Adipocyte (in vitro differentiated cells): ENCODE results near the gene ABHD16A.

Source experiments
- DNase-seq: peaks from one replicate; pipeline ENCODE4 v3.0.0-alpha.2; 2015; ENCODE audit warnings: low read depth
- H3K27me3 ChIP-seq: replicated peaks from 2 replicates; pipeline ENCODE4 v1.7.0; 2013; ENCODE audit warnings: mild to moderate bottlenecking, low read length, moderate library complexity; ENCODE audit not compliant: control insufficient read depth, insufficient read depth
- H3K36me3 ChIP-seq: 2 replicates; pipeline ENCODE4 v1.7.0; 2013; ENCODE audit warnings: low read length, mild to moderate bottlenecking, moderate library complexity; ENCODE audit not compliant: control insufficient read depth, insufficient read depth, severe bottlenecking
- H3K4me1 ChIP-seq: 2 replicates; pipeline ENCODE4 v1.7.0; 2013; ENCODE audit warnings: mild to moderate bottlenecking, low read length, moderate library complexity; ENCODE audit not compliant: control insufficient read depth, insufficient read depth
- H3K4me3 ChIP-seq: 2 replicates; pipeline ENCODE4 v1.7.0; 2013; ENCODE audit warnings: mild to moderate bottlenecking, low read length, moderate library complexity
- H3K9ac ChIP-seq: 2 replicates; pipeline ENCODE4 v1.7.0; 2013; ENCODE audit warnings: mild to moderate bottlenecking, low read length, moderate library complexity
- H3K9me3 ChIP-seq: 2 replicates; pipeline ENCODE4 v1.7.0; 2013; ENCODE audit warnings: mild to moderate bottlenecking, low read length, moderate library complexity; ENCODE audit not compliant: control insufficient read depth

ABHD16A gene

GRCh38 chr6:31729515-31729978 lies 26.4 kb upstream of the ABHD16A start:
- H3K36me3 ChIP-seq: peaks cover 50% of the 10 kb centered on the region
- H3K4me3 ChIP-seq: peak overlapping the region; percentile 94
- no peaks in the 10 kb centered on the region for H3K27me3 ChIP-seq
- H3K4me1 ChIP-seq: peaks cover 33% of the 10 kb centered on the region
- peak overlapping the region; percentile 93 for H3K9ac ChIP-seq
- H3K9me3 ChIP-seq: no peaks in the 10 kb centered on the region
- DNase-seq: peak; percentile 95

- no peaks in the 10 kb centered on the region for H3K27me3 ChIP-seq
- no peaks in the 10 kb centered on the region for H3K9me3 ChIP-seq
- peak within 1 kb of the TSS; percentile 94 for H3K4me3 ChIP-seq
- H3K4me1 ChIP-seq: peaks cover 27% of the 10 kb centered on the region
- DNase-seq: no peak
- H3K36me3 ChIP-seq: peaks cover 46% of the 10 kb centered on the region
- H3K9ac ChIP-seq: peak within 1 kb of the TSS; percentile 93
These were observed 25.8 kb upstream of the ABHD16A start, which contains the start of gene DDAH2 for GRCh38 chr6:31728767-31729514. TSS of gene DDAH2 (minus strand) at chr6:31729299. CDS start at chr6:31729161, 138 bp downstream.

- peaks cover 24% of the 10 kb centered on the region for H3K4me1 ChIP-seq
- no peak for DNase-seq
- no peaks in the 10 kb centered on the region for H3K27me3 ChIP-seq
- peak overlapping the region; percentile 93 for H3K9ac ChIP-seq
- H3K4me3 ChIP-seq: peak overlapping the region; percentile 94
- H3K36me3 ChIP-seq: peaks cover 37% of the 10 kb centered on the region
- no peaks in the 10 kb centered on the region for H3K9me3 ChIP-seq
These were observed 24.9 kb upstream of the ABHD16A start for GRCh38 chr6:31727717-31728671.

- Histone ChIP-seq H3K27me3 (no peaks in the 10 kb centered on the region), H3K9me3 (no peaks in the 10 kb centered on the region), H3K4me1 (peaks cover 24% of the 10 kb centered on the region), H3K4me3 (peak overlapping the region; percentile 94), H3K36me3 (peaks cover 31% of the 10 kb centered on the region), H3K9ac (no peak overlapping the region)
- no peak for DNase-seq
These were observed 24.1 kb upstream of the ABHD16A start for GRCh38 chr6:31727034-31727716.

GRCh38 chr6:31725502-31726350 lies 22.6 kb upstream of the ABHD16A start:
- Histone ChIP-seq H3K36me3 (peaks cover 18% of the 10 kb centered on the region), H3K9me3 (no peaks in the 10 kb centered on the region), H3K27me3 (no peaks in the 10 kb centered on the region), H3K9ac (no peak overlapping the region), H3K4me1 (peaks cover 23% of the 10 kb centered on the region), H3K4me3 (no peak overlapping the region)
- DNase-seq: no peak

- no peak for DNase-seq
- H3K4me1 ChIP-seq: peaks cover 18% of the 10 kb centered on the region
- H3K9me3 ChIP-seq: no peaks in the 10 kb centered on the region
- no peak overlapping the region for H3K9ac ChIP-seq
- H3K36me3 ChIP-seq: peaks cover 15% of the 10 kb centered on the region
- H3K4me3 ChIP-seq: no peak overlapping the region
- H3K27me3 ChIP-seq: peaks cover 2% of the 10 kb centered on the region
These were observed 21.0 kb upstream of the ABHD16A start for GRCh38 chr6:31723980-31724691.

- DNase-seq: no peak
- no peak within 1 kb of the TSS for H3K4me3 ChIP-seq
- peaks cover 2% of the 10 kb centered on the region for H3K27me3 ChIP-seq
- no peaks in the 10 kb centered on the region for H3K9me3 ChIP-seq
- peaks cover 15% of the 10 kb centered on the region for H3K36me3 ChIP-seq
- no peak within 1 kb of the TSS for H3K9ac ChIP-seq
- H3K4me1 ChIP-seq: peaks cover 13% of the 10 kb centered on the region
These were observed 20.3 kb upstream of the ABHD16A start, which contains the start of gene MPIG6B for GRCh38 chr6:31723245-31723979. TSS of gene MPIG6B (plus strand) at chr6:31723373. CDS start at chr6:31723384, 11 bp downstream.

GRCh38 chr6:31722173-31722572 lies 19.0 kb upstream of the ABHD16A start:
- H3K36me3 ChIP-seq: peaks cover 11% of the 10 kb centered on the region
- DNase-seq: no peak

GRCh38 chr6:31721351-31722020 lies 18.4 kb upstream of the ABHD16A start, which contains the start of gene LY6G6C:
TSS of gene LY6G6C (minus strand) at chr6:31721746. CDS start at chr6:31721679, 67 bp downstream.
- Histone ChIP-seq H3K9me3 (no peaks in the 10 kb centered on the region), H3K27me3 (peaks cover 2% of the 10 kb centered on the region), H3K9ac (no peak within 1 kb of the TSS)

More at GRCh38 chr6:31722173-31722572, 19.0 kb upstream of the ABHD16A start:
- H3K9me3 ChIP-seq: no peaks in the 10 kb centered on the region
- H3K4me1 ChIP-seq: peaks cover 3% of the 10 kb centered on the region
- H3K9ac ChIP-seq: no peak overlapping the region
- H3K27me3 ChIP-seq: peaks cover 2% of the 10 kb centered on the region
- no peak overlapping the region for H3K4me3 ChIP-seq

More at GRCh38 chr6:31721351-31722020, 18.4 kb upstream of the ABHD16A start, which contains the start of gene LY6G6C:
- no peak within 1 kb of the TSS for H3K4me3 ChIP-seq
- no peak for DNase-seq
- peaks cover 5% of the 10 kb centered on the region for H3K36me3 ChIP-seq
- H3K4me1 ChIP-seq: no peaks in the 10 kb centered on the region
